ENCODE data around the gene POU6F2.

GRCh38 chr7:39360038-39360437 is 382.3 kb downstream of the POU6F2 start:
- no peak for TF ChIP-seq POLR2A (IDR thresholded peaks at IDR 0.05)
- no peak for TF ChIP-seq CTCF (IDR thresholded peaks at IDR 0.05)

Data from suprapubic skin (tissue), 3 donors.